Natural killer cell treated with Interleukin-12 subunit alpha and Interleukin-12 subunit beta and Interleukin-15 and Interleukin-18, amount 100 ng/mL, for 72 hours (primary cell): Measurements from ENCODE around the gene TTC6. TPM values are rescaled to one million over a fixed set of nuclear protein-coding genes. Genes with fewer than 3 reads are reported as not detected.

Source experiments
- ATAC-seq, 2 donors: fragments of 150-1000 bp; cut with Tn5 transposase in 1 of 2; sonication (Bioruptor Pico), chemical (Tn5 transposase) in 1 of 2; 2 replicates each; pipeline ENCODE4 v1.10.0; 2021
- DNase-seq: peaks from one replicate; pipeline ENCODE4 v3.0.0; 2022; ENCODE audit warnings: low spot score
- H3K27ac Mint-ChIP-seq, 2 donors: 1 replicate in 1 of 2; 2 replicates in 1 of 2; pipeline ENCODE4 v1.8.0; 2022; ENCODE audit warnings: mixed read lengths in 2 of 2, mild to moderate bottlenecking in 1 of 2, moderate library complexity in 1 of 2
- H3K27me3 Mint-ChIP-seq, 2 donors: 1 replicate in 1 of 2; 2 replicates in 1 of 2; pipeline ENCODE4 v1.8.0; 2022; ENCODE audit warnings: mixed read lengths in 2 of 2
- H3K36me3 Mint-ChIP-seq: one replicate; pipeline ENCODE4 v1.8.0; 2022; ENCODE audit warnings: mixed read lengths
- H3K4me1 Mint-ChIP-seq, 2 donors: 1 replicate in 1 of 2; 2 replicates in 1 of 2; pipeline ENCODE4 v1.8.0; 2022; ENCODE audit warnings: low read depth in 2 of 2, mixed read lengths in 2 of 2, mild to moderate bottlenecking in 1 of 2
- H3K4me3 Mint-ChIP-seq: one replicate; pipeline ENCODE4 v1.8.0; 2022; ENCODE audit warnings: mixed read lengths
- H3K9me3 Mint-ChIP-seq: 2 replicates; pipeline ENCODE4 v1.8.0; 2022; ENCODE audit warnings: mixed read lengths
- total RNA-seq, 2 donors: library from RNA; stranded (reverse); gene quantifications; one replicate each; pipeline ENCODE4 v1.2.3, GENCODE V29; 2022

TTC6 gene
- total RNA-seq, 2 donors from 2014 or later = not detected

- no peak overlapping the region for H3K4me3 Mint-ChIP-seq
- no peak overlapping the region for H3K27ac Mint-ChIP-seq
- peaks cover 26 to 53% of the 10 kb centered on the region in 2 donors for H3K27me3 Mint-ChIP-seq
- ATAC-seq (no peak), DNase-seq (no peak)
- peaks cover 0 to 8% of the 10 kb centered on the region in 2 donors for H3K4me1 Mint-ChIP-seq
- H3K9me3 Mint-ChIP-seq = no peaks in the 10 kb centered on the region
- H3K36me3 Mint-ChIP-seq = peaks cover 11% of the 10 kb centered on the region
Measured at GRCh38 chr14:37597538-37597913, 2.1 kb downstream of the TTC6 start.

- H3K4me3 Mint-ChIP-seq = no peak overlapping the region
Measured at GRCh38 chr14:37597914-37598746, 2.7 kb downstream of the TTC6 start.

GRCh38 chr14:37598747-37599506, 3.5 kb downstream of the TTC6 start:
- Mint-ChIP-seq H3K36me3 (peaks cover 8% of the 10 kb centered on the region), H3K27me3 (peaks cover 22 to 51% of the 10 kb centered on the region in 2 donors), H3K9me3 (no peaks in the 10 kb centered on the region), H3K27ac (no peak overlapping the region), H3K4me1 (peaks cover 0 to 8% of the 10 kb centered on the region in 2 donors), H3K4me3 (no peak overlapping the region)
- ATAC-seq = no peak
- no peak for DNase-seq

More at GRCh38 chr14:37597914-37598746, 2.7 kb downstream of the TTC6 start:
- H3K36me3 Mint-ChIP-seq = peaks cover 11% of the 10 kb centered on the region
- H3K27ac Mint-ChIP-seq = no peak overlapping the region
- peaks cover 26 to 58% of the 10 kb centered on the region in 2 donors for H3K27me3 Mint-ChIP-seq
- DNase-seq (no peak), ATAC-seq (peak in 1 of 2 donors; percentile 24)
- H3K4me1 Mint-ChIP-seq = peaks cover 0 to 8% of the 10 kb centered on the region in 2 donors
- no peaks in the 10 kb centered on the region for H3K9me3 Mint-ChIP-seq

- peaks cover 0 to 5% of the 10 kb centered on the region in 2 donors for H3K4me1 Mint-ChIP-seq
- ATAC-seq (no peak), DNase-seq (no peak)
- H3K36me3 Mint-ChIP-seq = peaks cover 4% of the 10 kb centered on the region
- no peak overlapping the region for H3K4me3 Mint-ChIP-seq
- H3K9me3 Mint-ChIP-seq = no peaks in the 10 kb centered on the region
- H3K27ac Mint-ChIP-seq = no peak overlapping the region
- peaks cover 19 to 45% of the 10 kb centered on the region in 2 donors for H3K27me3 Mint-ChIP-seq
Measured at GRCh38 chr14:37599507-37600368, 4.3 kb downstream of the TTC6 start.

GRCh38 chr14:37600880-37601741, 5.7 kb downstream of the TTC6 start:
- no peak overlapping the region for H3K27ac Mint-ChIP-seq
- ATAC-seq (no peak), DNase-seq (no peak)
- H3K27me3 Mint-ChIP-seq = peaks cover 16 to 39% of the 10 kb centered on the region in 2 donors
- no peaks in the 10 kb centered on the region for H3K9me3 Mint-ChIP-seq
- peaks cover 0 to 5% of the 10 kb centered on the region in 2 donors for H3K4me1 Mint-ChIP-seq
- no peak overlapping the region for H3K4me3 Mint-ChIP-seq
- peaks cover 4% of the 10 kb centered on the region for H3K36me3 Mint-ChIP-seq

- Mint-ChIP-seq H3K9me3 (peaks cover 4% of the 10 kb centered on the region), H3K27me3 (peaks cover 16 to 31% of the 10 kb centered on the region in 2 donors), H3K27ac (no peak overlapping the region), H3K4me3 (no peak overlapping the region), H3K4me1 (peaks cover 0 to 5% of the 10 kb centered on the region in 2 donors), H3K36me3 (peaks cover 4% of the 10 kb centered on the region)
- no peak for DNase-seq
- no peak for ATAC-seq
Measured at GRCh38 chr14:37601865-37602264, 6.4 kb downstream of the TTC6 start.

GRCh38 chr14:37602605-37603453, 7.4 kb downstream of the TTC6 start:
- H3K4me1 Mint-ChIP-seq = peaks cover 0 to 5% of the 10 kb centered on the region in 2 donors
- H3K36me3 Mint-ChIP-seq = peaks cover 4% of the 10 kb centered on the region
- H3K4me3 Mint-ChIP-seq = no peak overlapping the region
- peaks cover 16 to 26% of the 10 kb centered on the region in 2 donors for H3K27me3 Mint-ChIP-seq
- peaks cover 4% of the 10 kb centered on the region for H3K9me3 Mint-ChIP-seq
- ATAC-seq (no peak), DNase-seq (no peak)
- H3K27ac Mint-ChIP-seq = no peak overlapping the region

GRCh38 chr14:37603688-37604251, 8.3 kb downstream of the TTC6 start:
- no peak overlapping the region for H3K27ac Mint-ChIP-seq
- DNase-seq (no peak), ATAC-seq (no peak)
- H3K27me3 Mint-ChIP-seq = peaks cover 15 to 25% of the 10 kb centered on the region in 2 donors
- no peak overlapping the region for H3K4me3 Mint-ChIP-seq
- H3K9me3 Mint-ChIP-seq = peaks cover 4% of the 10 kb centered on the region
- H3K36me3 Mint-ChIP-seq = peaks cover 4% of the 10 kb centered on the region
- peaks cover 0 to 5% of the 10 kb centered on the region in 2 donors for H3K4me1 Mint-ChIP-seq

GRCh38 chr14:37606678-37607077, 11.2 kb downstream of the TTC6 start:
- Mint-ChIP-seq H3K27ac (no peak overlapping the region), H3K36me3 (peaks cover 4% of the 10 kb centered on the region), H3K4me1 (no peaks in the 10 kb centered on the region), H3K4me3 (no peak overlapping the region), H3K27me3 (peaks cover 9 to 11% of the 10 kb centered on the region in 2 donors), H3K9me3 (peaks cover 7% of the 10 kb centered on the region)
- ATAC-seq = no peak
- DNase-seq = no peak

- no peaks in the 10 kb centered on the region for H3K4me1 Mint-ChIP-seq
- H3K36me3 Mint-ChIP-seq = peaks cover 8% of the 10 kb centered on the region
- H3K27me3 Mint-ChIP-seq = peaks cover 6% of the 10 kb centered on the region in 2 donors
- DNase-seq (no peak), ATAC-seq (no peak)
- peaks cover 9% of the 10 kb centered on the region for H3K9me3 Mint-ChIP-seq
- no peak overlapping the region for H3K27ac Mint-ChIP-seq
- H3K4me3 Mint-ChIP-seq = no peak overlapping the region
Measured at GRCh38 chr14:37608649-37609048, 13.2 kb downstream of the TTC6 start.

GRCh38 chr14:37610945-37611523, 15.6 kb downstream of the TTC6 start:
- H3K9me3 Mint-ChIP-seq = peaks cover 19% of the 10 kb centered on the region
- H3K27ac Mint-ChIP-seq = no peak overlapping the region
- H3K27me3 Mint-ChIP-seq = peaks cover 6% of the 10 kb centered on the region in 2 donors

More at GRCh38 chr14:37610945-37611523, 15.6 kb downstream of the TTC6 start:
- DNase-seq (no peak), ATAC-seq (peak in 1 of 2 donors; percentile 11)
- Mint-ChIP-seq H3K4me1 (no peaks in the 10 kb centered on the region), H3K36me3 (peaks cover 14% of the 10 kb centered on the region), H3K4me3 (no peak overlapping the region)
